KBM-7 (cell line): Measurements from ENCODE around the gene CPA5.
A peak's percentile ranks its signal among the peaks of the same experiment; 100 is the strongest.

Experiments used
- DNase-seq: peaks from one replicate; pipeline ENCODE4 v3.0.0-alpha.2; 2015
- in situ Hi-C: fragments of 300-500 bp; cut with MboI; formaldehyde crosslinking; loops from 2 replicates; pipeline ENCODE4 v1.14.3; 2020; ENCODE audit warnings: low sequenced_read_pairs, low pct_unique_long_range_greater_than_20kb, mixed read lengths

CPA5 gene

DNA sequence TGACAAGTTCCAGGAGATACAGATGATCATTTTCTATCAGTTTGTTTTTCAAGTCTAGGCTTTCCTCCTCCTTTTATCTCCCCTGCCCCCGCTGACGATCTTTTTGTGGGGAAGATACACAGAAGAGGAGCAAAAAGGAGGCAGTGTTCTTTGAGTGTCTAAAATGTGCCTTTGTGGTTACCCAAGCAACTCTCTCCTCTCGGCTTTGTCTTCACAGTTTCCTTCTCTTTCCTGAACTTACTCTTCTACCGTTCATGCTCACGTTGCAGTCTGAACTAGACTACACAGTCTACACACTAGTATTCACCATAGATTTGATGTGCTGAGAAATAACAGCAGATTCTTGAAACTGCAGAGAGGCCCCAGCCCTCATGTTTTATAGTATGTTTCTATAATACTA, 72.6 kb downstream of the CPA5 start:
- DNase-seq, result peak; percentile 67
- in situ Hi-C loops, result no loop called here

DNA sequence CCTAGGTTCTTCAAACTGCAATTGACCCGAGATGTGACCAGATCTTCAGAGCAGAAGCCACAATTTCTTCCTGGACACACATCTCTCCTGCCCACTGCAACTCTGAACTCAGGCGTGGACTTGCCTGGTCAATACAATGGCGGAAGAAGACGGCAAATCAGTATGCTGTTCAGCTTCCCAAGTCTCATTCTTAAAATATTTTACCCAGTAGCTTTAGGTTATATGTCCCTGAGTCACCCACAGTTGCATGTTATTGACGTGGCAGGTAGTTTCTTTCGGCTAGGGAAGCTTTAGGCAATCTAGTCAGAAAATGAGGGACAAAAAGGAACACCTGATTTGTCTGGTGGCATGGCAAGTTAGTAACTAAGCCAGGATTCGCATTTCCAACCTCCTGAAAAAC, 73.7 kb downstream of the CPA5 start:
- in situ Hi-C loops, result no loop called here
- DNase-seq, result no peak
